ENCODE data around the gene KCMF1.

Gene KCMF1

GRCh38 chr2:84986018-84986417 is 15.1 kb downstream of the KCMF1 start:
- no peak for DNase-seq

DNA sequence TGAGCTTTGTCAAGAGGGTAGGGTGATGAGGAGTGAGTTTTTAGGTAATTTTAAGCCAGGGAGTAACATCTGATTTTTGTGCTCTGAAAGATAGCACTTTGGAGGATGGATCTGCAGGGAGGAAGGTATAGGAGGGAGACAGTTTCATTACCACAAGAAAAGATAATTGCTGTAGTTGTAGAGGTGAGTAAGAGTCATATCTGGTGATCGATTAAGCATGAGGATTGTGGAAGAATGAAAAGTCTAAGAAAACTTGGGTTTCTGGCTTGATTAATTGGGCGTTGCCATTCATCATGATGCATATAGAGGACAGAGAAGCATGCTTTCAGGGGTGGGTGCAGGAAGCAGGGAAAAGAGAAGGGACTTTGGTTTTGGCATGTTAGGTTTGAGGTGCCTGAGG is 18.5 kb downstream of the KCMF1 start:
- DNase-seq: no peak

DNA sequence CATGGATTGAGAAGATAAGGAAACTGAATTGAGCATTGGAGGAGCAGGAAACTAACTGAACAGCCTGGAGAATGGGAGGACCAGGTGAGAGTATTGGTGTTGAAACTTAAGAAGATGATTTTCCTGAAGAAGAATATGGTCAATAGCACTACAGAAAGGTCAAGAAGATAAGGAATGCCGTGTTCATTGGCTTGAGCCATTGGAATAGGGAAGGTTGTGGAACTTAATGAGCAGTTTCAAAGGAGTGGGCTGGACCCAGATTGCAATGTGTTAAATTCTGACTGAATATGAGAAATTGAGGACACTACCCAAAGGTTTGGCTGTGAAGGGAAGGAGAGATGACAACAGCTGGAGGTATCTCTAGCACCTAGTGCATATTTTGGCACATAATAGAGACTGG is 19.0 kb downstream of the KCMF1 start:
- DNase-seq: no peak

DNA sequence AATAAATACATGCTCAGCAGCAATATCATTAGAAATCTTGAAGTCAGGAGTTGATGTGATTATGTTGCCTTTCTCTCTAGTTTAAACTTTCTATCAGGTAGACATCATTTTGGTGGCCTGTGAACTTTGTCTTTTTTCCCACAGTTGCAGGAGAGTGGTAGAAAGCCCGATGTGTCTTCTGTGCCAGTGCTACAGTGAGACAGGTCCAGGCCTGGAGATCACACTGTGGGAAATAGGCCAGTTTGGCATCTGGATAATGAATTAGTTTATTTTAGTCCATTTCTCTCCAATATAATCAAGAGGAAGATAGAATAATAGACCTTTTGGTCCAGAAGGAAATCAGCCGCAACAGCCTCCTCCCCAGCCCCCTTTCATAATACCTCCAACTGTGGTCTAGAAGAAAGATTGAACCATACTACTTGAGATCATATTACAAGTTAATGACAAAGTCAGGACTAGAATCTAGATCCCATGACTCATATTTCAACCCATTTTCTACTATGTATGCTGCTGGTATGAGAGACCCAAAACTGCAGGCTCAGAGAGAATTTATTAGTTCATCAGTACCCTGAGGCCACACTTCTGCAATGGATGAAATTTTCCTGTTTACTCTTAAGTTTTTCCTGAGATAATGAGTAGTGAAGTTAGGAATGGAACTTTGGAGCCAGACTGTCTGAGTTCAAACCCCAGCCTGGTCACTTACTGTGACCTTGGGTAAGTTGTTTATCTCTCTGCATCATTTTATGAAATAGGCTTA is 20.6 kb downstream of the KCMF1 start:
- no peak for DNase-seq

DNA sequence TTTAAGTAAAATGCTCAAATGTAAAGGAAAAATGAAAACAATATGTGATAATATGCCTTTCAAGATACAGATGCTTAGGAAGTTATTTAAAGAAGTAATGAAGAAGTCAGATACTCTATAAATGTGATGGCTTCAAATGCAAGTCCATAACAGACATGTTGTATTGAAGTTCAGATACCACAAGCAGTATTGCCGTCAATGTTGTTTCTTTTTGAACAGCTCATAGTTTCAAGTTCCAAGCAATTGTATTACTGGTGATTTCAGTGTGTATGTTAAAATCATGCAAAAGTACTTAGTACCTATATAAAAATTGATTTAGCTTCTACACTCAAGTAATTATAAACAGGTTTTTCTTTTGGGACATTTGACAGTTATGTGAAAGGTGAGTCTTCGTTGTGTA is 24.9 kb downstream of the KCMF1 start:
- no peak for DNase-seq

- no peak for DNase-seq
Measured at GRCh38 chr2:84996909-84997308, 25.9 kb downstream of the KCMF1 start.

DNA sequence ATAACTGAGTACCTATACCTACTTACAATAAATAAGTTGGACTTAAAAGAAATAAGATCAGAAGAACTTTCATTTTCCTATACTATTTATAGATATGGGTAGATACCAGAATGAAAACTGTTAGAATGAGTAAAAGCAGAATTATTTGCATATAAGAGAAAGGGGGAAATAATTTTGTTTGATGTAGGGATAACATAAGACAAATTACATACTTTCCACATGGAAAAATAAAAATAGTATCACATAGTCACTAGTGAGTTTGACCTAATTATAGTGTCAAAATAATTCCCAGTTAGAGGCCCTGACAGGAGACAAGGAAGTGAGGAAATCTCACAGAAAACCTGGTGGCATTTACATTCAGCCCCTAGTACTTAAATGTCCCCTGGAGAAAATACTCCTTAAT is 28.6 kb downstream of the KCMF1 start:
- DNase-seq: no peak

GRCh38 chr2:85001595-85001994 is 30.6 kb downstream of the KCMF1 start:
- no peak for DNase-seq

GRCh38 chr2:85002534-85002933 is 31.6 kb downstream of the KCMF1 start:
- DNase-seq: no peak

DNA sequence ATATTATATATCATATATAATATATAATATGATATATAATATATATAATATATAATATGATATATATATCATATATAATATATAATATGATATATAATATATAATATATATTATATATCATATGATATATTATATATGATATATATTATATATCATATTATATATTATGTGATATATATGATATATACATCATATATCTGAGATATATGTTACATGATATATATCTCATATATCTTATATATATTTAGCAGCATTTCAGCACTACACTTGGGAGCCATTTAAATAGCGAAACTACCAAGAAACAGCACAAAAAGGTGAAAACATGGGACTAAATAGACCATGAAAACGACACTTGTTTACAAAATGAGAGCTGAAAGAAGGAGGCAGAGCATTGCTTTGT is 37.3 kb downstream of the KCMF1 start:
- DNase-seq: no peak

DNA sequence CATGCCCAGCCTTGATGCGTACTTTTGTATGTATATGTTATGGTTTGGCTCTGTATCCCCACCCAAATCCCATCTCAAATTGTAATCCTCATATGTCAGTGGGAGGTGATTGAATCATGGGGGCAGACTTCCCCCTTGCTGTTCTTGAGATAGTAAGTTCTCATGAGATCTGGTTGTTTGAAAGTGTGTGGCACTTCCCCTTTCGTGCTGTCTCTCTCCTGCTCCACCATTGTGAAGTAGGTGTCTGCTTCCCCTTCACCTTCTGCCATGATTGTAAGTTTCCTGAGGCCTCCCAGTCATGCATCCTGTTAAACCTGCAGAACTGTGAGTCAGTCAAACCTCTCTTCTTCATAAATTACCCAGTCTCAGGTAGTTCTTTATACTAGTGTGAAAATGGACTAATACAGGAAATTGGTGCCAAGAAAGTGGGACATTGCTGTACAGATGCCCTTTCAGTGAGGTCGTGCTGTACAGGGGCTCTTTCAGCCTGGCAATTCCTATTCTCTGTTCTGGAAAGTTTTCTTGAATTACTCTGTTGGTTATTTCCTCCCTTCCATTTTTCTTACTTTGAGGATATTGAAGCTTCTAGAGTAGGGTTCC is 38.2 kb downstream of the KCMF1 start:
- DNase-seq: no peak

- DNase-seq: no peak
Measured at GRCh38 chr2:85010404-85010803, 39.4 kb downstream of the KCMF1 start.

- no peak for DNase-seq
Measured at GRCh38 chr2:85011098-85011497, 40.1 kb downstream of the KCMF1 start.

DNA sequence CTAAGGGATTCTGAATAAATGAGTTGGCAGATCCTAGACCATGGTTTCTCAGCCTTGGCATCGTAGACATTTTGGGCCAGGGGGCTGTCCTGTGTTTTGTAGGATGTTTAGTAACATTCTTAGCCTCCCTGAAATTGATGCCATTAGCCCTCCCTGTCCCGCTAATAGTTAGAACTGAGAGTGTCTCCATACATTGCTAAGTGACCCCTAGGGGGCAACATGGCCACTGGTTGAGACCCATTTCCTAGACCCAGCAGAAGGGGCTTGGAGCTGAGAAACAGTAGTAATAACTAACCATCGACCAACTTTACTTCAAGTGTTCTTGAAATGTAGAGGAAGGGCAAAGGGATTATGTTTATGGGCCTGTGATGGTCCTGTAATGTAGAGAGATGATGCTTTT is 40.8 kb downstream of the KCMF1 start:
- DNase-seq: peak; percentile 50

GRCh38 chr2:85012431-85012830 is 41.5 kb downstream of the KCMF1 start:
- DNase-seq: no peak

GRCh38 chr2:85012855-85013254 is 41.9 kb downstream of the KCMF1 start:
- DNase-seq: no peak

DNA sequence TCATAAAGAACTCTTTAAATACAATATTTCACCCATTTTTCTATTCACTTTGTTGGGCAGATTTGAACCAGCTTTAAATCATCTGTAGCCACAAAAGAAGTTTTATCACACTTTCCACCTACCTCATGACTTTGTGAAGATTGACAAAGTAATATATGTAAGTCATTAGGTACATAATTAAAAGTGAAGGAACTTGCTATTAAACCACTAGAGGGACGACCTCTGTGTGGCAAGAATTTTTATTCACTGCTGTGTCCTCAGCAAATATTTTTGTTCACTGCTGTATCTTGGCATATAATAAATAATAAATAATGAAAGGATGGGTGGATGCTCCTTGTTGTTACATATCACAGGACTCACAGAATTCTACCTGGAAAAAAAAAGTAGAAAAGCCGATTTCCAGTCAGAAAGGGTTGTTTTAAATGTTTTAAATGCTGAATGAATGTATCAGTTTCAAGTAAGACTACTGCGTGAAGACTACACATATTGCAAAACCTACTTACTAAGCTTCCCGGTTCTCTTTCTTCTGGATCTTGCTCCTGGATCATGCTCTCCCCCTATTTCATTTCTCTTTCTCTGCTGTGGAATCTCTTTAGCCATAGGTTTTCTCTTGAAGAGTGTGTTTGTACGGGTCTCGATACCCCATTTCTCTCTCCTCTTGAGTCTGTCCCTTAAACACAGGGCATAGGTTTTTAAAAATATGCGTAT is 44.8 kb downstream of the KCMF1 start:
- DNase-seq: no peak

DNA sequence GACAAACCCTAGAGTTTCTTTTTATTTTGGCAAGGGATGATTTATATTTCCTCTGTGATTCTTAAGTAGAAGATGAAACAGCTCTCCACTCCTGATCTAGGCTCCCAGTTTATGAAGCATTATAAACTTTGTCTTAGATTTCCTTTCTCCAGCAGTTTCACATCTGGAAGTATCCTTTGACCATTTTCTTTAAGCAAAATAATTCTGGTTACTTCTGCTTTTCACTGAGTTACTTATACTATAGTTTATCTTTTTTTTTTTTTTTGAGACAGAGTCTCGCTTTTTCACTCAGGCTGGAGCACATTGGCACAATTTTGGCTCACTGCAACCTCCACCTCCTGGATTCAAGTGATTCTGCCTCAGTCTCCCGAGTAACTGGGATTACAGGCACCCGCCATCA is 45.5 kb downstream of the KCMF1 start:
- no peak for DNase-seq

DNA sequence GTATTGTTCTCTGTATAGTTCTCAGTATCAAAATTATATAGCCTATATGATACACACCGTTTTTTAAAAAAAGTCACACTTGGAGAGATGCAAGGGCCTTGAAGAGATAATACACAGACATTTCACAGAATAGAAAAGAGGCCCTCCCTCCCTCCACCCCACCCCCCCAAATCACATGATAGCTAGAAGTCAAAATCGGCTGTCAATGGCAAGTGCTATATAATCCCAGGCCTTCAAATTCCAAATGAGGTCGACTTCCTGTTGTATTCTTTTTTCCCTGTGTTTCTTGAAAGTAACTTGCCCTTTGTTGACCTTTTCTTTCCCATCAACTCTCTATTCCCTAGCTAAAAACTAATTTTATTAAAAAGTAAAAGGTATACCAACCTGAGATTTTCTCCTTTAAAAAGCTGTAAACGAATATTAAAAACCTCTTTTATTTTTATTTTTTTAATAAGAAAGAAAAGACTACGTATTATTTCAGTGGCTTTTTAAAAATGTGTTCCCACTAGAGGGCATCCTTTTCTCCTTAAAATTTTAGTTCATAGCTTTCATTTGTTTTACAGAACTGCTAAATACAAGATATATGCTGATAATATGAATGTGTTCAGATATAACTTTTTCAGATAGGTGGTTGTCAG is 46.6 kb downstream of the KCMF1 start:
- DNase-seq: no peak

DNA sequence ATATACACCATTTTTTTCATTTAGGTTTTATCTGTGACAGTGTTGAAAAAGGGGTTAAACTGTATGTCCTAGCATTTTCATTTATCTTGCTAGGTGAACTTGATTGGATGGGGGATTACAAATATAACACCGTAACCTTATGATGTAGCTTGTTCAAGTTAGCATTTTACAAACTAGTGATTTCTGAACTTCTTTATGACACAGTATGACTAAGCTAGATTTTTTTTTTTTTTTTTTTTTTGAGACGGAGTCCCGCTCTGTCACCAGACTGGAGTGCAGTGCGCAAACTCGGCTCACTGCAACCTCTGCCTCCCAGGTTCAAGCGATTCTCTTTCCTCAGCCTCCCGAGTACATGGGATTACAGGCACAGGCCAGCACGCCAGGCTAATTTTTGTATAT is 47.1 kb downstream of the KCMF1 start:
- DNase-seq: no peak

DNA sequence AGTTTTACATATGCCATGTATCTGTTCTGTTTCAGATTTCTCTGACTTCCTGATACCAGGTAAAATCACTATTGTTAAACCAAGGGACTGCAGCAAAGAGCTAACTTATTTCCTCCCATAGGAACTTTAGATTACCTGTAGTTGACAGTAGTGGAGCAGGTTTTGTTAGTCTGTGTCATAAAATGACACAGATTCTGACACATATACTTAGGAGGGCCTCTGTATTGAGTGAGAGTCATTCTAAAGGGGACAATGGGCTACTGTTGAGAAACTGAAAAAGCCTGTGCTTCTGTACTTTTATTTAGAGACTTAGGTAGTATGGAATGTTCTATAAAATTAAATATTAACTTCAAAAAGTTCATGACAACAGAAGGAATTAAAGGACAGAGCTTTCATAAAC is 48.2 kb downstream of the KCMF1 start:
- DNase-seq: no peak

GRCh38 chr2:85022232-85022631 is 51.3 kb downstream of the KCMF1 start:
- DNase-seq: no peak

- DNase-seq: no peak
Measured at GRCh38 chr2:85024372-85025047, 53.5 kb downstream of the KCMF1 start.

All from NCI-H82 (cell line).